K562 (cell line): ENCODE data around the gene TMED7. TPM values are rescaled to one million over a fixed set of nuclear protein-coding genes. Genes with fewer than 3 reads are reported as not detected.

Source experiments
- CHCHD3 ChIP-seq: fragments of 250-450 bp; sonication (Bioruptor Pico); IDR thresholded peaks from 2 replicates; pipeline ENCODE4 v2.1.2; 2022; ENCODE audit warnings: mild to moderate bottlenecking
- CTBP1 ChIP-seq: fragments of 450-650 bp; IDR thresholded peaks from 2 replicates; pipeline ENCODE4 v1.6.1; 2016; ENCODE audit warnings: borderline replicate concordance
- CTCFL ChIP-seq: IDR thresholded peaks from 2 replicates; pipeline ENCODE4 v1.6.1; 2011; ENCODE audit warnings: borderline replicate concordance, low read depth, mild to moderate bottlenecking, moderate library complexity, low read length; ENCODE audit not compliant: insufficient read depth, poor library complexity, severe bottlenecking
- DIDO1 ChIP-seq: fragments of 450-650 bp; IDR thresholded peaks from 2 replicates; pipeline ENCODE4 v1.6.1; 2016; ENCODE audit warnings: low read depth, missing biosample characterization, missing genetic modification characterization
- FOXJ3 ChIP-seq: sonication (generic); formaldehyde crosslinking; IDR thresholded peaks from 2 replicates; pipeline ENCODE4 v1.4.0; 2020; ENCODE audit warnings: mild to moderate bottlenecking, missing genetic modification reagents
- GABPA ChIP-seq: fragments of 200-800 bp; sonication (Bioruptor generic); conservative IDR thresholded peaks from 2 replicates; pipeline ENCODE4 v1.6.1; 2016; ENCODE audit warnings: low read depth, missing genetic modification characterization, missing compliant biosample characterization
- KLF13 ChIP-seq: fragments of 450-650 bp; IDR thresholded peaks from 2 replicates; pipeline ENCODE4 v1.6.1; 2016; ENCODE audit warnings: missing genetic modification characterization, low read depth, mild to moderate bottlenecking, missing compliant biosample characterization, moderate library complexity, borderline replicate concordance
- MCM5 ChIP-seq: fragments of 450-650 bp; IDR thresholded peaks from 2 replicates; pipeline ENCODE4 v1.6.1; 2016; ENCODE audit warnings: low read depth
- MEF2A ChIP-seq: IDR thresholded peaks from 2 replicates; pipeline ENCODE4 v1.6.1; 2011; ENCODE audit warnings: low read depth, mild to moderate bottlenecking, low read length, moderate library complexity; ENCODE audit not compliant: control insufficient read depth
- NFXL1 ChIP-seq: fragments of 450-650 bp; formaldehyde crosslinking; IDR thresholded peaks from 2 replicates; pipeline ENCODE4 v1.4.0; 2021; ENCODE audit warnings: mild to moderate bottlenecking
- NR2C1 ChIP-seq, 2 experiments: fragments of 450-650 bp; IDR thresholded peaks; 2 replicates each; pipeline ENCODE4 v1.6.1; 2017; ENCODE audit warnings: mild to moderate bottlenecking in 2 of 2, antibody characterized with exemption in 1 of 2, inconsistent platforms in 1 of 2, missing compliant biosample characterization in 1 of 2, missing genetic modification characterization in 1 of 2
- RAD21 ChIP-seq, 2 experiments: fragments of 250-450 bp in 1 of 2; fragments of 450-650 bp in 1 of 2; sonication (Bioruptor Pico) in 1 of 2; formaldehyde crosslinking in 1 of 2; IDR thresholded peaks in 1 of 2; conservative IDR thresholded peaks in 1 of 2; 2 replicates each; pipeline versions ENCODE4 v1.4.0 to v1.8.0; 2020 to 2022; ENCODE audit warnings: mild to moderate bottlenecking in 2 of 2, moderate library complexity in 1 of 2
- RCOR1 ChIP-seq, 2 experiments: IDR thresholded peaks; 2 replicates each; pipeline ENCODE4 v1.6.1; 2012; ENCODE audit warnings: low read depth in 2 of 2, low read length in 2 of 2, borderline replicate concordance in 1 of 2, improper control_type of control experiment in 1 of 2
- SMAD4 ChIP-seq: fragments of 250-450 bp; sonication (Bioruptor Pico); conservative IDR thresholded peaks from 2 replicates; pipeline ENCODE4 v1.8.0; 2021; ENCODE audit warnings: inconsistent platforms, mild to moderate bottlenecking, moderate library complexity
- ZFP30 ChIP-seq: fragments of 250-450 bp; sonication (Bioruptor Pico); IDR thresholded peaks from 2 replicates; pipeline ENCODE4 v1.8.0; 2022; ENCODE audit warnings: moderate library complexity, mild to moderate bottlenecking, inconsistent platforms, borderline replicate concordance
- ZNF431 ChIP-seq: sonication (generic); formaldehyde crosslinking; IDR thresholded peaks from 2 replicates; pipeline ENCODE4 v1.8.0; 2022; ENCODE audit warnings: mild to moderate bottlenecking, missing genetic modification reagents
- ZNF583 ChIP-seq: fragments of 250-450 bp; sonication (Bioruptor Pico); IDR thresholded peaks from 2 replicates; pipeline ENCODE4 v1.4.0; 2020
- ZNF75A ChIP-seq: fragments of 450-650 bp; formaldehyde crosslinking; IDR thresholded peaks from 2 replicates; pipeline ENCODE4 v1.4.0; 2020; ENCODE audit warnings: mild to moderate bottlenecking
- ZNF766 ChIP-seq: fragments of 200-800 bp; sonication (Bioruptor generic); conservative IDR thresholded peaks from 2 replicates; pipeline ENCODE4 v1.6.1; 2016; ENCODE audit warnings: missing genetic modification characterization, missing compliant biosample characterization
- polyA plus RNA-seq, 8 experiments: library from polyadenylated mRNA; depleted of rRNA in 4 of 8; stranded (reverse) in 5 of 8; unstranded in 3 of 8; fragments of >200 nt; fragmentation: Nextera tagmentation in 2 of 8; fragmentation: Illumina TruSeq in 1 of 8; extraction: Ambion mirVana in 2 of 8; extraction: Trizol in 1 of 8; gene quantifications; 2 replicates each; pipeline versions ENCODE4 v1.2.1 to v1.2.3, GENCODE V29; 2011 to 2014; ENCODE audit warnings: inconsistent platforms in 1 of 8, missing spikeins in 1 of 8
- total RNA-seq, 7 experiments: library from RNA; depleted of rRNA in 6 of 7; stranded (reverse); fragments of >200 nt in 6 of 7; fragmentation: Illumina TruSeq in 2 of 7; extraction: Trizol in 2 of 7; gene quantifications; 2 replicates each; pipeline versions ENCODE4 v1.2.1 to v1.2.3, GENCODE V29; 2011 to 2021; ENCODE audit warnings: low replicate concordance in 1 of 7
- TF ChIP-seq, protein P1 (sequence below), 3 experiments: IDR thresholded peaks in 2 of 3; conservative IDR thresholded peaks in 1 of 3; 2 replicates each; pipeline ENCODE4 v1.5.1; 2011 to 2012; ENCODE audit warnings: low read length in 3 of 3, mild to moderate bottlenecking in 3 of 3, control low read depth in 2 of 3, improper control_type of control experiment in 1 of 3, inconsistent platforms in 1 of 3, low read depth in 1 of 3, mixed read lengths in 1 of 3, moderate library complexity in 1 of 3; ENCODE audit not compliant: insufficient read depth in 2 of 3
- TF ChIP-seq, protein P2 (sequence below), 2 experiments: IDR thresholded peaks; 2 replicates each; pipeline ENCODE4 v1.6.1; 2012; ENCODE audit warnings: improper control_type of control experiment in 2 of 2, low read depth in 2 of 2, low read length in 2 of 2, borderline replicate concordance in 1 of 2

Gene TMED7
- total and polyA plus RNA-seq, 9 of the 15 experiments (the other 6 are each of a cell fraction or from before 2014, with no cell fraction given): 15.9 to 93.4 (median 41.7) TPM

DNA sequence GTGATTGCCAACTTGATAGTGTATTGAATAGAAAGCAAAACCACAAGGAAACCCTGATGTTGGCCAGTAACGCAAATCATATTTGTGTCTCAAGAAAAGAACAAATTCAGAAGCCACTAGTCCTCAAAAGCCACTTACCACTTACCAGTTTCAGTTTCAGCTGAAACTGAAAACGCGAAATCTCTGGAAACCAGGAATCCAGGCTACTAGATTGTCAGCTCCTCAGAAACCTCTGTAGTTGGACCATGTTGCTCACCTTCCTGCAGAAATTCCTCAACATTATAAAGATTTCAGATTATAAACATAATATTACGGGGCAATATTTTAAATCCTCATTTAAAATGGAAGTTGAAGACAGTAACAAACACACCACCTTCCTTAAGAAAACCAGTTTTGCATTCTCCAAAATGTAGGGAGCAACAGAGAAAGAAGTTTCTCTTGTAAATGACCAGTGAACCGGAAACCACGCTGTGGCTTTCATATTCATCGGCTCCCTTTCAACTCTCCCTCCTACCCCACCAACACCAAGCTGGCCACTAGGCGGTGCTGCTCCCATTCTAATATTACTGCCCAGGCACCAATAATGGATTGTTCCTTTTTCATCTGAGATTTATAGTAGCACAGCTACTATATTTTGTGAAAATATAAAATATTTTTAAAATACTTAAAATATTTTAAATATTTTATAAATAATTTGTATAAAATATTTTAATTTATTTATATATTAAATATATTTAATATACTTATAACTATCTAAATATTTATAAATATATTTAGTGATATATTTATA, 8.7 kb upstream of the TMED7 start (continued):
- TF ChIP-seq, protein P1, sequence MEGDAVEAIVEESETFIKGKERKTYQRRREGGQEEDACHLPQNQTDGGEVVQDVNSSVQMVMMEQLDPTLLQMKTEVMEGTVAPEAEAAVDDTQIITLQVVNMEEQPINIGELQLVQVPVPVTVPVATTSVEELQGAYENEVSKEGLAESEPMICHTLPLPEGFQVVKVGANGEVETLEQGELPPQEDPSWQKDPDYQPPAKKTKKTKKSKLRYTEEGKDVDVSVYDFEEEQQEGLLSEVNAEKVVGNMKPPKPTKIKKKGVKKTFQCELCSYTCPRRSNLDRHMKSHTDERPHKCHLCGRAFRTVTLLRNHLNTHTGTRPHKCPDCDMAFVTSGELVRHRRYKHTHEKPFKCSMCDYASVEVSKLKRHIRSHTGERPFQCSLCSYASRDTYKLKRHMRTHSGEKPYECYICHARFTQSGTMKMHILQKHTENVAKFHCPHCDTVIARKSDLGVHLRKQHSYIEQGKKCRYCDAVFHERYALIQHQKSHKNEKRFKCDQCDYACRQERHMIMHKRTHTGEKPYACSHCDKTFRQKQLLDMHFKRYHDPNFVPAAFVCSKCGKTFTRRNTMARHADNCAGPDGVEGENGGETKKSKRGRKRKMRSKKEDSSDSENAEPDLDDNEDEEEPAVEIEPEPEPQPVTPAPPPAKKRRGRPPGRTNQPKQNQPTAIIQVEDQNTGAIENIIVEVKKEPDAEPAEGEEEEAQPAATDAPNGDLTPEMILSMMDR (IDR thresholded peaks at IDR 0.05 in 2 of 3, conservative IDR thresholded peaks at IDR 0.05 in 1 of 3; ENCODE audit: insufficient read depth in 2 of 3, low read depth in 1 of 3, low read length in 3 of 3): peak; percentile 86 to 94 (median 89)
- TF ChIP-seq KLF13 (tag) (no peak), RAD21 (CRISPR knock-in tag; conservative IDR thresholded peaks at IDR 0.05 in 1 of 2, IDR thresholded peaks at IDR 0.05 in 1 of 2) (peak; percentile 85 to 89), NR2C1 (IDR thresholded peaks at IDR 0.05) (no peak), NR2C1 (tag; IDR thresholded peaks at IDR 0.05) (peak; percentile 15; the same call in 1 of the 2 replicates), ZNF583 (no peak), FOXJ3 (CRISPR knock-in tag) (no peak), ZNF766 (CRISPR knock-in tag) (peak; percentile 36; the same call in 1 of the 2 replicates), MCM5 (no peak), CHCHD3 (CRISPR knock-in tag) (no peak), CTCFL (peak; percentile 23), NFXL1 (no peak), ZFP30 (CRISPR knock-in tag) (no peak), ZNF431 (CRISPR knock-in tag) (no peak), CTBP1 (no peak), RCOR1 (IDR thresholded peaks at IDR 0.05; ENCODE audit: borderline replicate concordance in 1 of 2, low read depth in 2 of 2, low read length in 2 of 2) (0 out of 4 replicates have a peak, but pooled peaks of 1 of the 2 experiments have one; percentile 45), DIDO1 (no peak), SMAD4 (CRISPR knock-in tag) (no peak), ZNF75A (CRISPR knock-in tag) (no peak), MEF2A (no peak), GABPA (tag) (peak; percentile 58; the same call in 1 of the 2 replicates)
- TF ChIP-seq, protein P2, sequence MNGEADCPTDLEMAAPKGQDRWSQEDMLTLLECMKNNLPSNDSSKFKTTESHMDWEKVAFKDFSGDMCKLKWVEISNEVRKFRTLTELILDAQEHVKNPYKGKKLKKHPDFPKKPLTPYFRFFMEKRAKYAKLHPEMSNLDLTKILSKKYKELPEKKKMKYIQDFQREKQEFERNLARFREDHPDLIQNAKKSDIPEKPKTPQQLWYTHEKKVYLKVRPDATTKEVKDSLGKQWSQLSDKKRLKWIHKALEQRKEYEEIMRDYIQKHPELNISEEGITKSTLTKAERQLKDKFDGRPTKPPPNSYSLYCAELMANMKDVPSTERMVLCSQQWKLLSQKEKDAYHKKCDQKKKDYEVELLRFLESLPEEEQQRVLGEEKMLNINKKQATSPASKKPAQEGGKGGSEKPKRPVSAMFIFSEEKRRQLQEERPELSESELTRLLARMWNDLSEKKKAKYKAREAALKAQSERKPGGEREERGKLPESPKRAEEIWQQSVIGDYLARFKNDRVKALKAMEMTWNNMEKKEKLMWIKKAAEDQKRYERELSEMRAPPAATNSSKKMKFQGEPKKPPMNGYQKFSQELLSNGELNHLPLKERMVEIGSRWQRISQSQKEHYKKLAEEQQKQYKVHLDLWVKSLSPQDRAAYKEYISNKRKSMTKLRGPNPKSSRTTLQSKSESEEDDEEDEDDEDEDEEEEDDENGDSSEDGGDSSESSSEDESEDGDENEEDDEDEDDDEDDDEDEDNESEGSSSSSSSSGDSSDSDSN (IDR thresholded peaks at IDR 0.05; ENCODE audit: borderline replicate concordance in 1 of 2, low read depth in 2 of 2, low read length in 2 of 2): no peak
